Activated CD4-positive, CD25-positive, alpha-beta regulatory T cell treated with anti-CD3 and anti-CD28 coated beads, Interleukin-2, amount 50 U/mL, for 24 hours (primary cell): ENCODE results near the gene KRTAP5-9.
"Not testable (repeated sequence)": the region's sequence is repeated elsewhere in the genome, so short reads cannot be mapped to it uniquely, and the experiment has no call there.

Experiments
- ATAC-seq, 2 donors: fragments of 150-1000 bp; cut with Tn5 transposase; one replicate each; pipeline ENCODE4 v1.10.0; 2021; ENCODE audit warnings: mild to moderate bottlenecking in 1 of 2, moderate library complexity in 1 of 2

Gene KRTAP5-9

GRCh38 chr11:71588314-71588713, 40.1 kb downstream of the KRTAP5-9 start:
- not testable (repeated sequence) for ATAC-seq

GRCh38 chr11:71588822-71589545, 40.8 kb downstream of the KRTAP5-9 start:
- not testable (repeated sequence) for ATAC-seq

- ATAC-seq, result not testable (repeated sequence)
Observed at GRCh38 chr11:71589546-71589920, 41.3 kb downstream of the KRTAP5-9 start.
